ENCODE results near the gene COQ5.
A peak's percentile ranks its signal among the peaks of the same experiment; 100 is the strongest.

COQ5 gene

DNA sequence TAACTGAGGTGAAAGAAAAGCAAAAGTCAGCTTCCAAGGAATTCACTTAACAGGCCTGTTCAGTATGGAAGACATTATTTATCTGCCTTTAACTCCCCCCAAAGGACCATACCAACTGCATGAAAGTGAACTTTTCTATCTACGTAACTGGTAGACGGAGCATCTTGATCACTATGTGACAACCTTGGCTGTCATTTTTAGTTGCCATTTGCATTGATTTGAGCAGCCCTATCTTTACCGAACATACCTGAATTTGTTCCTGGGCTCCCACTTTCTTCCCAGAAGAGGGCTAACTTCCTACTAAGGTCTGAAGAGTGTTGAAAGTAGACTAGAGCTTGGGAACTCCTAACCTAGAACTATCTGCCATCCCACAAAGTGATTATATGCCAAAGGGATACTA, 68.8 kb downstream of the COQ5 start:
- no peak overlapping the region for H3K4me3 ChIP-seq (ENCODE audit: low read depth, low read length)
- no peak for TF ChIP-seq CTCF (IDR thresholded peaks at IDR 0.05; ENCODE audit: low read depth, low read length)

DNA sequence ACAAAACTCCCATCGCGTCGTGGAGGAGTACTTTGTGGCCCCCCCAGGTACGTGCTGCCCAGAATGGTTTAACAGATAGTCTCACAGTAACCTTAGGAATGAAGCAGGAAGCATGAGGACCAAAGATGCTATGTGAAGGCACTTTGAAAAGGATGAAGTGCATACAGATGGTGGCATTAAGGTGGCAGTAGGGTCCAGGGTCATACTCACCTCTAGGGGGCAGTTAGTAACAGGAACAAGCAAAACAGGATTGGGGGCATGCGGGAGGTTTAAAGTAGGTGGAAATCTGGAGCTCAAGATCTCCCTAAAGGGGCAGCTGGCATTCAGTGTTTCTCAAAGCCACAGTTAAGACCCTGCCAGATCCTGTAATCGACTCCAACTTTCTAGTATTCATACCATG, 71.8 kb downstream of the COQ5 start:
- TF ChIP-seq CTCF (IDR thresholded peaks at IDR 0.05; ENCODE audit: low read depth, low read length), result peak; percentile 32
- H3K4me3 ChIP-seq (ENCODE audit: low read depth, low read length), result no peak overlapping the region

- no peak for TF ChIP-seq CTCF (IDR thresholded peaks at IDR 0.05; ENCODE audit: low read depth, low read length)
- no peak overlapping the region for H3K4me3 ChIP-seq (ENCODE audit: low read depth, low read length)
These were observed 73.7 kb downstream of the COQ5 start for GRCh38 chr12:120455302-120455701.

GRCh38 chr12:120453977-120454376, 75.0 kb downstream of the COQ5 start:
- H3K4me3 ChIP-seq (ENCODE audit: low read depth, low read length), result no peak overlapping the region
- peak; percentile 77 for TF ChIP-seq CTCF (IDR thresholded peaks at IDR 0.05; ENCODE audit: low read depth, low read length)

Measured in WI38 (cell line).